ENCODE data around the gene RYR2.

Gene RYR2

DNA sequence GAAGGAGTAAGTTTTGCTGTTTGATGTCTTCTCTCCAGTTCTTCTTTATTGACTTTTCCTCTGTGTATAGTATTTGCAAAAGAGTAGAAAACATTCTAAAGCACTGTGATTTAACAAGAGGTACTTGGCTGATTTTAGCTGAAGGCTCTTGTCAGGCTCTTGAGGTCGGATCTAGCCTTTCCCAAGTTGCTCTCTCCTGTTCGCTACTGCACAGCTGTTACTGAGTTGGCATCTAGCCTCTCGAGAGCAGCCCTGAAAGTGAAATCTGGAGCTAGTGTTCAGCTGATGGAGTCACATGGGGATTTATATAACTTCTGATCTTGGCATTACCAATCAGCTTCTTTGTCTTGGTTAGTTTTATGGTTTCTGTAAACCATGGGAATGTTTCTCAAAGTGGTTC lies 193.1 kb downstream of the RYR2 start:
- TF ChIP-seq, protein P1, sequence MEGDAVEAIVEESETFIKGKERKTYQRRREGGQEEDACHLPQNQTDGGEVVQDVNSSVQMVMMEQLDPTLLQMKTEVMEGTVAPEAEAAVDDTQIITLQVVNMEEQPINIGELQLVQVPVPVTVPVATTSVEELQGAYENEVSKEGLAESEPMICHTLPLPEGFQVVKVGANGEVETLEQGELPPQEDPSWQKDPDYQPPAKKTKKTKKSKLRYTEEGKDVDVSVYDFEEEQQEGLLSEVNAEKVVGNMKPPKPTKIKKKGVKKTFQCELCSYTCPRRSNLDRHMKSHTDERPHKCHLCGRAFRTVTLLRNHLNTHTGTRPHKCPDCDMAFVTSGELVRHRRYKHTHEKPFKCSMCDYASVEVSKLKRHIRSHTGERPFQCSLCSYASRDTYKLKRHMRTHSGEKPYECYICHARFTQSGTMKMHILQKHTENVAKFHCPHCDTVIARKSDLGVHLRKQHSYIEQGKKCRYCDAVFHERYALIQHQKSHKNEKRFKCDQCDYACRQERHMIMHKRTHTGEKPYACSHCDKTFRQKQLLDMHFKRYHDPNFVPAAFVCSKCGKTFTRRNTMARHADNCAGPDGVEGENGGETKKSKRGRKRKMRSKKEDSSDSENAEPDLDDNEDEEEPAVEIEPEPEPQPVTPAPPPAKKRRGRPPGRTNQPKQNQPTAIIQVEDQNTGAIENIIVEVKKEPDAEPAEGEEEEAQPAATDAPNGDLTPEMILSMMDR (IDR thresholded peaks at IDR 0.05; ENCODE audit: low read depth, low read length) = no peak
- Histone ChIP-seq H3K27me3 (no peaks in the 10 kb centered on the region), H3K36me3 (no peaks in the 10 kb centered on the region), H3K4me3 (ENCODE audit: low read depth, low read length) (no peak overlapping the region), H3K4me1 (no peaks in the 10 kb centered on the region), H3K9me3 (no peaks in the 10 kb centered on the region)
- DNase-seq = no peak

DNA sequence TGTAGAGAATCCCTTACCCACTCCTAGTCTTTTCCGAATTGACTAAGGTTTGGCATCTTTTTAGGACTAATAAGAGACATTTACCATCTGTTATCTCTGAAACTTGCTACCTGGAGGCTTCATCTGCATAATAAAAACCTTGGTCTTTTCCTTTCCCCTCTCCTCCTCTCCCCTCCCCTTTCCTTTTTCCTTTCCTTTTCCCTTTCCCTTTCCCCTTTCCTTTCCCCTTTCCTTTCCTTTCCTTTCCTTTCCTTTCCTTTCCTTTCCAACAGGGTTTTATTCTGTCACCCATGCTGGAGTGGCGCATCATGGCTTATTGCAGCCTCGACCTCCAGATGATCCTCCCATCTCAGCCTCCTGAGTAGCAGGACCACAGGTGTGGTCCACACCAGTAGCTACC lies 195.7 kb downstream of the RYR2 start:
- DNase-seq = no peak
- no peaks in the 10 kb centered on the region for H3K9me3 ChIP-seq
- H3K4me3 ChIP-seq (ENCODE audit: low read depth, low read length) = no peak overlapping the region
- TF ChIP-seq, protein P1 (IDR thresholded peaks at IDR 0.05; ENCODE audit: low read depth, low read length) = no peak
- no peaks in the 10 kb centered on the region for H3K27me3 ChIP-seq
- no peaks in the 10 kb centered on the region for H3K4me1 ChIP-seq
- H3K36me3 ChIP-seq = no peaks in the 10 kb centered on the region

DNA sequence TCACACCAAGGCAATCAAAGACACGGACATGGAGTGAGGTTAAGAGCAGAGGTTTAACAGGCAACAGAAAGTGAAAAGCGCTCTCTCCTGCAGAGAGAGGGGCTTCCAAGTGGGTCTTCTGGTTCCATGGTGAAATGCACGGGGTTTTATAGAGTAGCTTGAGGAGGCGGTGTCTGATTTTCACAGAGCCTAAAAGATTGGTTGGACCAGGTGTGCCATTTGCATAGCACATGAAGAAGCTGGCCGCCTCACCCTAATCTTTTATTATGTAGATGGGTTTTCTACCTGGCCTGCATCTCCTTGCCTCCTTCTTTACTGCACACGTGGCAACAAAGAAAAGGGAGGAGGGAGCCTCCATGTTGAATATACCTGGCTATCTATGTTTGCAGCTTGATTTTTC lies 197.3 kb downstream of the RYR2 start:
- no peak overlapping the region for H3K4me3 ChIP-seq (ENCODE audit: low read depth, low read length)
- no peak for DNase-seq
- H3K9me3 ChIP-seq = no peaks in the 10 kb centered on the region
- H3K4me1 ChIP-seq = no peaks in the 10 kb centered on the region; the same call in 1 of the 2 replicates
- TF ChIP-seq, protein P1 (IDR thresholded peaks at IDR 0.05; ENCODE audit: low read depth, low read length) = no peak
- no peaks in the 10 kb centered on the region for H3K27me3 ChIP-seq
- H3K36me3 ChIP-seq = no peaks in the 10 kb centered on the region

DNA sequence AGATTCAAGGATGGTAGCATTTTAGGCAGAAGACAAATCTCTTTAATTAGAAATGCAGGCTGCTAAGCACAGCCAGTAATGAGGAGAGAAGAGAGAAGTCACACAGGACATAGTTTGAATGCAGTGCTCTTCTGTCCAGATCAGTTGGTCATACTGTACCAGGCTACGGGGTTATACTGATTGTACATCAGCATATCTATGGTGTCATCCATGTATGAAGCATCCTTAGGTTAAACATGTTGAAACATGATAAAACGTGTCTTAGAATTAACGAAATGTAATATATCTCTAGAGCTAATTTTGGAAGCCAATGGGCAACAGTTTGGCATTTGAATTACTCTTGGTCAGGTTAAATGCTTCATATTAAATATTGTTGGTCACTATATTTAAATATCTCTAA lies 199.1 kb downstream of the RYR2 start:
- Histone ChIP-seq H3K4me1 (no peaks in the 10 kb centered on the region; the same call in none of the 2 replicates), H3K9me3 (no peaks in the 10 kb centered on the region), H3K27me3 (no peaks in the 10 kb centered on the region), H3K4me3 (ENCODE audit: low read depth, low read length) (no peak overlapping the region), H3K36me3 (no peaks in the 10 kb centered on the region)
- no peak for DNase-seq
- TF ChIP-seq, protein P1 (IDR thresholded peaks at IDR 0.05; ENCODE audit: low read depth, low read length) = no peak

DNA sequence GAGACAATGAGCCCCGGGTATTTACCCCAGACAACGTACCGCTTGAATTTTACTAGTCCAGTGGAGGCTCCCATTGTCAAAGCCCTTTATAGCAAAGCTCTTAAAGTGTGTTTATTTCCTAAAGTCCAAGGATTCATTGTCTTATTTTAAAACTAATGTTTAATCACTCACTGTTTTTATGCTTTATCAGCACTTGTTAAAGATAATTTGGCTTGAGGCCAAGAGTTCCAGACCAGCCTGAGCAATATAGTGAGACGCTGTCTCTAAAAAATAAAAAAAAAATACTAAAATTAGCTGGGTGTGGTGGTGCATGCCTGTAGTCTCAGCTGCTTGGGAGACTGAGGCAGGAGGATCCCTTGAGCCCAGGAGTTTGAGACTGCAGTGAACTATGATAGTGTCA lies 202.8 kb downstream of the RYR2 start:
- Histone ChIP-seq H3K4me3 (ENCODE audit: low read depth, low read length) (no peak overlapping the region), H3K36me3 (no peaks in the 10 kb centered on the region), H3K4me1 (no peaks in the 10 kb centered on the region; the same call in none of the 2 replicates), H3K9me3 (no peaks in the 10 kb centered on the region), H3K27me3 (no peaks in the 10 kb centered on the region)
- DNase-seq = no peak
- TF ChIP-seq, protein P1 (IDR thresholded peaks at IDR 0.05; ENCODE audit: low read depth, low read length) = no peak

DNA sequence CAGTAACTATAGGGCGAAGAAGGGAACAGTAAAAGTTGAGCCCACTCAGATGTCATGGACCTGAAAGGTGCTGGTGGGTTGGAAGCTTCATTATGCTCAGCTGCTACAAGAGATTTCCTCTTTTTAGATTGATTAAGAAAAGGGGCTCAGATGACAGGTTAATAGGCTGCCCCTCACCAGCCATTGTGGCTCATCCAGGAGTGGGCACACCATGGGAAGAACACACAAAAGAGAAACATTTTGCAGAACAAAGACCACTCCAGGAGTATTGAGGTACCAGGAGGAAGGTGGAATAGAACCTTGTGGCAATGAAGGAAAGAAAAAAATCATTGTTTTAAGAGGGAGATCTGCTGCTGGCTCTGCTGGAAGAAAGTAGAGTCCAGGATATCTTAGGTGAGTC lies 205.5 kb downstream of the RYR2 start:
- Histone ChIP-seq H3K27me3 (no peaks in the 10 kb centered on the region), H3K36me3 (no peaks in the 10 kb centered on the region), H3K4me3 (ENCODE audit: low read depth, low read length) (no peak overlapping the region), H3K9me3 (no peaks in the 10 kb centered on the region), H3K4me1 (no peaks in the 10 kb centered on the region; the same call in none of the 2 replicates)
- TF ChIP-seq, protein P1 (IDR thresholded peaks at IDR 0.05; ENCODE audit: low read depth, low read length) = no peak
- DNase-seq = no peak

All from BE2C (cell line).